ENCODE data around the gene TNS3. TPM values are rescaled to one million over a fixed set of nuclear protein-coding genes. Genes with fewer than 3 reads are reported as not detected.

The TNS3 gene
- total RNA-seq, 1 experiment from 2014 or later: 135 TPM

DNA sequence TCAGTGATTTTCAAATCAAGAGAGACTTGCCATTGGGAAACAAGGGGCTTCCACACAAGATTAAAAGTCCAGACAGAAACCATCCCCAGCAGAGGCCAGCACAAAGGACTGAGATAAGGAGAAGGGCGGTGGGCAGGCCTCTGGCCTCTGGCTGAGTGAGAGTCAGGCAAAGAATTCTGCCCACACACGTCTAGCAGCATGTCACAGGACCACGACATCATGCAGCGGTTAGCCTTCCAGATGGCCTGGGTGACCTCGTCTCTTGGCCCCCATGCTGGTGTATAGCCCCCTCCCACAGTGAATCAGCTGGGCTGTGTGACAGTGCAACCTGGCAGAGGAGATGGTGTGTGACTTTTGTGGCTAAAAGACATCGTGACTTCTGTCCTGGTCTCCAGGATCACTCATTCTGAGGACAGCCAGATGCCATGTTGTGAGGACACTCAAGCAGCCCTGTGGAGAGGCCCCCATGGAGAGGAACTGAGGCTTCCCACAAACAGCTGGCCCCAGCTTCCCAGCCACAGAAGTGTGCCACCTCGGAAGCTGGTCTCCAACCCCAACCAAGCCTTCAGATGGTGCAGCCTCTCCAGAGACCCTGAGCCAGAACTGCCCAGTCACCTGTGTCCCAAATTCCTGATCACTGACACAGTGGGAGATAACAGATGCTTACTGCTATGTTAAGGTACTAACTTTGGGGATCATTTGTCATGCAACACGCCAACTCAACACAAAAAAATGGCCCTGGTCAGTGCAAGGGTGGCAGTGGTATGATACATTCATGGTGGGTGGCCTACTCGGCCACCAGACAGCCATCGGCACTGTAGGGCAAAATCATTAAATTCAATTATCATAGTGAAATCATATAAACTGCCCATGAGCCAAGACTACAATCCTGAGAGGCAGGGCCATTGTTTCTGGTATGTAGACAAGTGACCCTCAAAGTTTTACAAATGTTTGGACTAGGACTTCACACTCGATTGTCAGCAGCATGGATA is 73.2 kb downstream of the TNS3 start:
- no peaks in the 10 kb centered on the region for H3K27me3 Mint-ChIP-seq (ENCODE audit: unreplicated experiment)
- CTCF ChIA-PET: no interaction called here

DNA sequence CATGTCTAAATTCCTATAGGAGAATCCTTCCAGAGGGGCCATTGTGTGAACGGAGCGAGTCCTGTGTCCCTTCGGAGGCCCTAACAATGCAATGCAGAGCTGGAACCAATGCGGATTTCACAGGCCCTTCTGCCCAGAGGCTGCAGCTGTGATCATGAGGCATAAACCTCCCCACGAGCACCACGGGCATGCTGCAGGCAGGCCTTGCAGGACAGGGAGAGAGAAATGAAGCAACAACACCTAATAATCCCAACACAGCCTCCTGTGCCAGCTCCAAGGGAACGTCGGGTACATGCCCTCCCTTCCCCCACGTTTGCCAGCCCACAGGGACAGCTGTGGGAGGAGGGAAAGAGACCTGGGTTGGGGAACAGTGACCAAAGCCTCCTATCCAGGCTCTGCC is 74.4 kb downstream of the TNS3 start:
- Mint-ChIP-seq H3K27me3 (ENCODE audit: unreplicated experiment) (no peaks in the 10 kb centered on the region), H3K9me3 (ENCODE audit: low read depth, unreplicated experiment) (no peaks in the 10 kb centered on the region), H3K4me3 (ENCODE audit: low read depth, unreplicated experiment) (no peak overlapping the region), H3K27ac (ENCODE audit: unreplicated experiment) (no peak overlapping the region), H3K36me3 (ENCODE audit: insufficient read depth, unreplicated experiment) (peaks cover 10% of the 10 kb centered on the region), H3K4me1 (ENCODE audit: low read depth, unreplicated experiment) (peaks cover 9% of the 10 kb centered on the region)
- TF ChIP-seq, protein P1, sequence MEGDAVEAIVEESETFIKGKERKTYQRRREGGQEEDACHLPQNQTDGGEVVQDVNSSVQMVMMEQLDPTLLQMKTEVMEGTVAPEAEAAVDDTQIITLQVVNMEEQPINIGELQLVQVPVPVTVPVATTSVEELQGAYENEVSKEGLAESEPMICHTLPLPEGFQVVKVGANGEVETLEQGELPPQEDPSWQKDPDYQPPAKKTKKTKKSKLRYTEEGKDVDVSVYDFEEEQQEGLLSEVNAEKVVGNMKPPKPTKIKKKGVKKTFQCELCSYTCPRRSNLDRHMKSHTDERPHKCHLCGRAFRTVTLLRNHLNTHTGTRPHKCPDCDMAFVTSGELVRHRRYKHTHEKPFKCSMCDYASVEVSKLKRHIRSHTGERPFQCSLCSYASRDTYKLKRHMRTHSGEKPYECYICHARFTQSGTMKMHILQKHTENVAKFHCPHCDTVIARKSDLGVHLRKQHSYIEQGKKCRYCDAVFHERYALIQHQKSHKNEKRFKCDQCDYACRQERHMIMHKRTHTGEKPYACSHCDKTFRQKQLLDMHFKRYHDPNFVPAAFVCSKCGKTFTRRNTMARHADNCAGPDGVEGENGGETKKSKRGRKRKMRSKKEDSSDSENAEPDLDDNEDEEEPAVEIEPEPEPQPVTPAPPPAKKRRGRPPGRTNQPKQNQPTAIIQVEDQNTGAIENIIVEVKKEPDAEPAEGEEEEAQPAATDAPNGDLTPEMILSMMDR (IDR thresholded peaks at IDR 0.05; ENCODE audit: unreplicated experiment): no peak
- CTCF ChIA-PET: no interaction called here
- no peak for DNase-seq
- BruUV-seq (replicated peaks): no TSS peak
- intact Hi-C loops (cut with micrococcal nuclease; ENCODE audit: unreplicated experiment): no loop called here

More for the DNA sequence above, 73.2 kb downstream of the TNS3 start:
- H3K9me3 Mint-ChIP-seq (ENCODE audit: low read depth, unreplicated experiment): no peaks in the 10 kb centered on the region
- H3K4me3 Mint-ChIP-seq (ENCODE audit: low read depth, unreplicated experiment): no peak overlapping the region
- no TSS peak for BruUV-seq (replicated peaks)
- TF ChIP-seq, protein P1 (IDR thresholded peaks at IDR 0.05; ENCODE audit: unreplicated experiment): no peak
- H3K36me3 Mint-ChIP-seq (ENCODE audit: insufficient read depth, unreplicated experiment): peaks cover 7% of the 10 kb centered on the region
- intact Hi-C loops (cut with micrococcal nuclease; ENCODE audit: unreplicated experiment): no loop called here
- H3K27ac Mint-ChIP-seq (ENCODE audit: unreplicated experiment): no peak overlapping the region
- no peak for DNase-seq
- peaks cover 8% of the 10 kb centered on the region for H3K4me1 Mint-ChIP-seq (ENCODE audit: low read depth, unreplicated experiment)

DNA sequence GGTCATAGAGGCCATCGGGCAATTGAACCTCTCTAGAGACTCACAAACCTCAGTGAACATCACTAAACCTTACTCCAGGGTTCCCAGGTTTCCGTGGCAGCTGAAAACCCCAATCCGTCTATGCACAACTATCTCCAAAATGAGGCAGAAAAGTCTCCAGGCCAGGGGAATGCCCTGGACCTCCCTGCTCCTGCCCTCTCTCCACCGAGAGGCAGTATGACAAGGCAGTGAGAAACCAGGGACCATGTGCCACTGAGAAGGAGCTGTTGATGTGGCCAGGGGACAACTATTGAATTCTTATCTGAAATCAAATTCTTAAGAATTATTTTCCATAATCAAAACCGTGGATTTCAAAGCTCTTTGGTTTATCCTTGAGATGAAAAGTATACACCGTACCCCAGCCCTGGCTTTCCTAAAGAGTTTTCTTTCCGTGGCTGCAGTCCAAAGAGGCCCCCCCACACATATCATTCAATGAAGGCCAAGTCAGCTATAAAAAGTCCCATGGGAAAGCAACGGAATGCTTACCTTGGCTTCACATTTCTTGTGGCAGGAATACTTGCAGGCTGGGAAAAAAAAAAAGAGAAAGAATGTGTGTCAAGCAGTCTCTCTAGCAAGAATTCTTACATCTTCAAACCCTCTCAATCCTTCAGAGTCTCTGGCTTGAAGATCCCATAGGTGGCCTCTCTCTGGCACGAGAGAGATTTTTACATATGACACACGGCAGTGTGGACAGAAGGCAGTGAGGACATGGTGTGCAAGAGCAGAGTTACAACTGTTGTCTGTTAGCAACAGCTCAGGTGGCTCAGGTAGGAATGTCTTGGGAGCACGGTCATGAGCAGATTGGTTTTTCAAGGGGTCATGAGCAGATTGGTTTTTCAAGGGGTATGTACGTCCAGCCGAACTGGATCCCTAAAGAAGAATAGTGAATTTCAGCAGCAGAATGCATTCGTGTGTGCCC is 75.2 kb downstream of the TNS3 start:
- TF ChIP-seq, protein P1 (IDR thresholded peaks at IDR 0.05; ENCODE audit: unreplicated experiment): no peak
- H3K9me3 Mint-ChIP-seq (ENCODE audit: low read depth, unreplicated experiment): no peaks in the 10 kb centered on the region
- no peaks in the 10 kb centered on the region for H3K27me3 Mint-ChIP-seq (ENCODE audit: unreplicated experiment)
- intact Hi-C loops (cut with micrococcal nuclease; ENCODE audit: unreplicated experiment): no loop called here
- peaks cover 13% of the 10 kb centered on the region for H3K36me3 Mint-ChIP-seq (ENCODE audit: insufficient read depth, unreplicated experiment)
- no peak overlapping the region for H3K4me3 Mint-ChIP-seq (ENCODE audit: low read depth, unreplicated experiment)
- no TSS peak for BruUV-seq (replicated peaks)
- no peak overlapping the region for H3K27ac Mint-ChIP-seq (ENCODE audit: unreplicated experiment)
- H3K4me1 Mint-ChIP-seq (ENCODE audit: low read depth, unreplicated experiment): peaks cover 14% of the 10 kb centered on the region
- DNase-seq: no peak
- CTCF ChIA-PET: no interaction called here

DNA sequence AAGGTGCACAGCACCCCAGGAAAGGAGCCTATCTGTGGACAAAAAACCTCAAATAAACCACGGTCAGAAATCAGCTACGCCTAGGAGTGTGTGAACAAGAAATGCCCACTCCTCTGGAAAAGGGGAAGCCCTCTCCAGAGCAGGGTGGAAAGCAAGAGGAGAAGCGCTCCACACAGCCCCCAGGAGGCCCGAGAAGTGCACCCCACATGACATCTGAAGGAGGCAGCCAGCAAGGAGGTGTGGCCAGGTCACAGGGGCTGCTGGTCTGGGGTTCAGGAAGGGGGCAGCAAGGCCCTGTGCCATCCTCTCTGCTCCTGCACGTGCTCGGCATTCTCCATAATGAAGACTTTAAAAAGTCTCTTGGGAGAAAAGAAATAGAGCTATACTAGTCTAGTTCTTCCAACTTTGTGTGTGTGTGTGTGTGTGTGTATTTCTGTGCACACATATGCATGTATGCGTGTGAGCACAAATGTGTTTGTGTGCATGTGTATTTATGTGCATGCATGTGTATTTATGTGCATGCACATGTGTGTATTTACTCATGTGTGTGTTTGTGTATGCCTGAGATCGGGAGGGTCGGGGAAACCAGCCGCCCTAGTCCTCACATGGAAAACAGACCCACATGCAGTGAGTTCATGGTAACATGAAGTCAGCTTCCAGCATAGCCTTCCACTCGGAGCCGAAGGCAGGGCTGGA is 76.5 kb downstream of the TNS3 start:
- no TSS peak for BruUV-seq (replicated peaks)
- H3K27ac Mint-ChIP-seq (ENCODE audit: unreplicated experiment): no peak overlapping the region
- no peak overlapping the region for H3K4me3 Mint-ChIP-seq (ENCODE audit: low read depth, unreplicated experiment)
- no peaks in the 10 kb centered on the region for H3K9me3 Mint-ChIP-seq (ENCODE audit: low read depth, unreplicated experiment)
- TF ChIP-seq, protein P1 (IDR thresholded peaks at IDR 0.05; ENCODE audit: unreplicated experiment): no peak
- peaks cover 26% of the 10 kb centered on the region for H3K4me1 Mint-ChIP-seq (ENCODE audit: low read depth, unreplicated experiment)
- H3K36me3 Mint-ChIP-seq (ENCODE audit: insufficient read depth, unreplicated experiment): peaks cover 13% of the 10 kb centered on the region
- no peaks in the 10 kb centered on the region for H3K27me3 Mint-ChIP-seq (ENCODE audit: unreplicated experiment)
- DNase-seq: no peak
- CTCF ChIA-PET: no interaction called here
- intact Hi-C loops (cut with micrococcal nuclease; ENCODE audit: unreplicated experiment): no loop called here
